K562 (cell line): ENCODE results near the gene SYVN1.

Source experiments
- BRF1 ChIP-seq: IDR thresholded peaks from 3 replicates; pipeline ENCODE4 v1.6.1; 2011; ENCODE audit warnings: borderline replicate concordance, mild to moderate bottlenecking; ENCODE audit not compliant: insufficient read length; ENCODE audit errors: extremely low read depth
- TF ChIP-seq, protein P1 (sequence below), 3 experiments: IDR thresholded peaks in 2 of 3; conservative IDR thresholded peaks in 1 of 3; 2 replicates each; pipeline ENCODE4 v1.5.1; 2011 to 2012; ENCODE audit warnings: low read length in 3 of 3, mild to moderate bottlenecking in 3 of 3, control low read depth in 2 of 3, improper control_type of control experiment in 1 of 3, inconsistent platforms in 1 of 3, low read depth in 1 of 3, mixed read lengths in 1 of 3, moderate library complexity in 1 of 3; ENCODE audit not compliant: insufficient read depth in 2 of 3
- TF ChIP-seq, protein P2 (sequence below): fragments of 250-450 bp; sonication (Bioruptor Pico); IDR thresholded peaks from 2 replicates; pipeline ENCODE4 v1.8.0; 2021; ENCODE audit warnings: moderate library complexity, mild to moderate bottlenecking, inconsistent platforms

GRCh38 chr11:65150509-65151299 lies 16.4 kb upstream of the SYVN1 start:
- TF ChIP-seq, protein P1, sequence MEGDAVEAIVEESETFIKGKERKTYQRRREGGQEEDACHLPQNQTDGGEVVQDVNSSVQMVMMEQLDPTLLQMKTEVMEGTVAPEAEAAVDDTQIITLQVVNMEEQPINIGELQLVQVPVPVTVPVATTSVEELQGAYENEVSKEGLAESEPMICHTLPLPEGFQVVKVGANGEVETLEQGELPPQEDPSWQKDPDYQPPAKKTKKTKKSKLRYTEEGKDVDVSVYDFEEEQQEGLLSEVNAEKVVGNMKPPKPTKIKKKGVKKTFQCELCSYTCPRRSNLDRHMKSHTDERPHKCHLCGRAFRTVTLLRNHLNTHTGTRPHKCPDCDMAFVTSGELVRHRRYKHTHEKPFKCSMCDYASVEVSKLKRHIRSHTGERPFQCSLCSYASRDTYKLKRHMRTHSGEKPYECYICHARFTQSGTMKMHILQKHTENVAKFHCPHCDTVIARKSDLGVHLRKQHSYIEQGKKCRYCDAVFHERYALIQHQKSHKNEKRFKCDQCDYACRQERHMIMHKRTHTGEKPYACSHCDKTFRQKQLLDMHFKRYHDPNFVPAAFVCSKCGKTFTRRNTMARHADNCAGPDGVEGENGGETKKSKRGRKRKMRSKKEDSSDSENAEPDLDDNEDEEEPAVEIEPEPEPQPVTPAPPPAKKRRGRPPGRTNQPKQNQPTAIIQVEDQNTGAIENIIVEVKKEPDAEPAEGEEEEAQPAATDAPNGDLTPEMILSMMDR (IDR thresholded peaks at IDR 0.05 in 2 of 3, conservative IDR thresholded peaks at IDR 0.05 in 1 of 3; ENCODE audit: insufficient read depth in 2 of 3, low read depth in 1 of 3, low read length in 3 of 3), result peak in 2 of 3 experiments; percentile 15 to 26; a peak in 1 of 6 replicates
- TF ChIP-seq BRF1, result no peak
- TF ChIP-seq, protein P2, sequence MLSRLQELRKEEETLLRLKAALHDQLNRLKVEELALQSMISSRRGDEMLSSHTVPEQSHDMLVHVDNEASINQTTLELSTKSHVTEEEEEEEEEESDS (CRISPR knock-in tag), result no peak
